B cell (primary cell): ENCODE results near the gene DEF6.

Source experiments
- EZH2 ChIP-seq: IDR thresholded peaks from 2 replicates; pipeline ENCODE4 v1.6.1; 2012; ENCODE audit warnings: borderline replicate concordance, low read depth, mild to moderate bottlenecking, moderate library complexity, low read length; ENCODE audit not compliant: insufficient read depth, poor library complexity, severe bottlenecking
- TF ChIP-seq, protein P1 (sequence below): fragments of 200-600 bp; IDR thresholded peaks from one replicate; pipeline ENCODE4 v1.8.0; 2022; ENCODE audit warnings: antibody characterized with exemption, mild to moderate bottlenecking

DNA sequence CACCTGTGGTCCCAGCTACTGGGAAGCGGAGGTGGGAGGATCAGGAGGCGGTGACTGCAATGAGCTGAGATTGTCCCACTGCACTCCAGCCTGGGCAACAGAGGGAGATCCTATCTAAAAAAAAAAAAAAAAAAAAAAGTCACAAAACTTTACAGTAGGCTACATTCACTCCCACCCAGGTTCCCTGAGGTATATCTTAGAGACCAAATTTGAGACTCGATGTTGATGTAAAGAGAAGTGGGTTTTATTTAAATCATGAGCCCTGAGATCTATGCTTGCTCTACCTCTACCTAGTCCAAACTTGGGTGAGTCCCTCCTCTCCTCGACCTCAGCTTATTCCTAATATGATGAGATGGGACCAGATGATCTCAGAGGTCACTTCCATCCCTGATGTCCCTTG lies 8.8 kb upstream of the DEF6 start:
- TF ChIP-seq, protein P1, sequence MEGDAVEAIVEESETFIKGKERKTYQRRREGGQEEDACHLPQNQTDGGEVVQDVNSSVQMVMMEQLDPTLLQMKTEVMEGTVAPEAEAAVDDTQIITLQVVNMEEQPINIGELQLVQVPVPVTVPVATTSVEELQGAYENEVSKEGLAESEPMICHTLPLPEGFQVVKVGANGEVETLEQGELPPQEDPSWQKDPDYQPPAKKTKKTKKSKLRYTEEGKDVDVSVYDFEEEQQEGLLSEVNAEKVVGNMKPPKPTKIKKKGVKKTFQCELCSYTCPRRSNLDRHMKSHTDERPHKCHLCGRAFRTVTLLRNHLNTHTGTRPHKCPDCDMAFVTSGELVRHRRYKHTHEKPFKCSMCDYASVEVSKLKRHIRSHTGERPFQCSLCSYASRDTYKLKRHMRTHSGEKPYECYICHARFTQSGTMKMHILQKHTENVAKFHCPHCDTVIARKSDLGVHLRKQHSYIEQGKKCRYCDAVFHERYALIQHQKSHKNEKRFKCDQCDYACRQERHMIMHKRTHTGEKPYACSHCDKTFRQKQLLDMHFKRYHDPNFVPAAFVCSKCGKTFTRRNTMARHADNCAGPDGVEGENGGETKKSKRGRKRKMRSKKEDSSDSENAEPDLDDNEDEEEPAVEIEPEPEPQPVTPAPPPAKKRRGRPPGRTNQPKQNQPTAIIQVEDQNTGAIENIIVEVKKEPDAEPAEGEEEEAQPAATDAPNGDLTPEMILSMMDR: no peak
- no peak for TF ChIP-seq EZH2
